ENCODE results near the gene MTA1.

The MTA1 gene

DNA sequence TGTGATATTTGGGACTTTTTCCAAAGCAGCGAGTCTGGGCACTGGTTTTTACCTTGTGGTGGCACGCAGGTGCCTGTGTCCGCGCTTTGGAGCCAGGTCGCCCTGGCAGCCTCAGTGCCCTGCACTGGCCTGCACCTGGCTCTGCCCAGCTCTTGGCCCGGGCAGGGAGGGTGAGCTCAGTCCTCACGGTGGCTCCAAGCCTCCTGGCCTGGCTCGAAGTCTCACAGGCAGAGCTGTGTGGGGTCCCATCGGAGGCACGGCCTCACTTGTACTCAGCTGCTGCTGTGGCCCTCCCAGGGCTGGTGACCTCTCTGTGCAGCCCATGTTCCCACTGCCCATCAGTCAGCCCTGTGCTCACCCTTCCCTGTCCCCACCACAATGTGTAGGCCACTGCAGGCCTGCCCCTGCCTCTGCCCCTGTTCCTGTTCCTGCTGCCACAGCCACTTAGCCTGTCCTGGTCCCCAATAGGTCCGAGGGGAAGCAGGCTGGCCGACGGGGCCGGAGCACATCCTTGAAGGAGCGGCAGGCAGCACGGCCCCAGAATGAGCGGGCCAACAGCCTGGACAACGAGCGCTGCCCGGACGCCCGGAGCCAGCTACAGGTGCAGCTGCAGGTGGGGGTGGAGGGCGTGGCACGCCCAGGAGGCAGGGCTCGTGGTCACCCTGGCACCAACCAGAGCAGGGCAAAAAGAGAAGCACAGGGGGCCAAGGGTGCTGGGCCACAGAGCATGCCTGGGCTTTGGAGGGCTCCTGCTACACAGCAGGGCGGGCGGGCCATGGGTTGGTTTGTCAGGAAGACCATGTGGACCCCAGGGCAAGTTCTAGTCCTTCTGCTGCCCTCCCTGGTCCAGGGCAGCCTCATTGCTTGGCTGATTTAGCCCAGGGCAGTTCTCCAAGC, 37.9 kb upstream of the MTA1 start:
- Histone ChIP-seq H3K79me2 (ENCODE audit: low read length) (no peaks in the 10 kb centered on the region), H3K4me3 (ENCODE audit: low read length) (no peak overlapping the region), H3K4me2 (ENCODE audit: low read depth, low read length) (no peak overlapping the region), H3F3A (ENCODE audit: insufficient read depth, low read length) (no peaks in the 10 kb centered on the region), H3K4me1 (ENCODE audit: low read length) (no peaks in the 10 kb centered on the region), H3K36me3 (replicated peaks; ENCODE audit: insufficient read depth, low read length) (no peaks in the 10 kb centered on the region), H3K27me3 (replicated peaks; ENCODE audit: insufficient read depth, low read length) (no peaks in the 10 kb centered on the region), H3K9me2 (replicated peaks; ENCODE audit: insufficient read depth, low read length) (no peaks in the 10 kb centered on the region), H3K9ac (ENCODE audit: low read length) (no peak overlapping the region), H3K27ac (ENCODE audit: low read length) (no peak overlapping the region), H4K20me1 (ENCODE audit: insufficient read depth, low read length) (no peaks in the 10 kb centered on the region), H2AFZ (ENCODE audit: low read length) (no peak overlapping the region), H3K9me3 (replicated peaks; ENCODE audit: insufficient read depth, low read length) (no peaks in the 10 kb centered on the region)
- DNase-seq: no peak
- TF ChIP-seq, protein P1, sequence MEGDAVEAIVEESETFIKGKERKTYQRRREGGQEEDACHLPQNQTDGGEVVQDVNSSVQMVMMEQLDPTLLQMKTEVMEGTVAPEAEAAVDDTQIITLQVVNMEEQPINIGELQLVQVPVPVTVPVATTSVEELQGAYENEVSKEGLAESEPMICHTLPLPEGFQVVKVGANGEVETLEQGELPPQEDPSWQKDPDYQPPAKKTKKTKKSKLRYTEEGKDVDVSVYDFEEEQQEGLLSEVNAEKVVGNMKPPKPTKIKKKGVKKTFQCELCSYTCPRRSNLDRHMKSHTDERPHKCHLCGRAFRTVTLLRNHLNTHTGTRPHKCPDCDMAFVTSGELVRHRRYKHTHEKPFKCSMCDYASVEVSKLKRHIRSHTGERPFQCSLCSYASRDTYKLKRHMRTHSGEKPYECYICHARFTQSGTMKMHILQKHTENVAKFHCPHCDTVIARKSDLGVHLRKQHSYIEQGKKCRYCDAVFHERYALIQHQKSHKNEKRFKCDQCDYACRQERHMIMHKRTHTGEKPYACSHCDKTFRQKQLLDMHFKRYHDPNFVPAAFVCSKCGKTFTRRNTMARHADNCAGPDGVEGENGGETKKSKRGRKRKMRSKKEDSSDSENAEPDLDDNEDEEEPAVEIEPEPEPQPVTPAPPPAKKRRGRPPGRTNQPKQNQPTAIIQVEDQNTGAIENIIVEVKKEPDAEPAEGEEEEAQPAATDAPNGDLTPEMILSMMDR (IDR thresholded peaks at IDR 0.05; ENCODE audit: low read length): no peak
- no peak for TF ChIP-seq EZH2phosphoT487 (IDR thresholded peaks at IDR 0.05; ENCODE audit: low read length)

DNA sequence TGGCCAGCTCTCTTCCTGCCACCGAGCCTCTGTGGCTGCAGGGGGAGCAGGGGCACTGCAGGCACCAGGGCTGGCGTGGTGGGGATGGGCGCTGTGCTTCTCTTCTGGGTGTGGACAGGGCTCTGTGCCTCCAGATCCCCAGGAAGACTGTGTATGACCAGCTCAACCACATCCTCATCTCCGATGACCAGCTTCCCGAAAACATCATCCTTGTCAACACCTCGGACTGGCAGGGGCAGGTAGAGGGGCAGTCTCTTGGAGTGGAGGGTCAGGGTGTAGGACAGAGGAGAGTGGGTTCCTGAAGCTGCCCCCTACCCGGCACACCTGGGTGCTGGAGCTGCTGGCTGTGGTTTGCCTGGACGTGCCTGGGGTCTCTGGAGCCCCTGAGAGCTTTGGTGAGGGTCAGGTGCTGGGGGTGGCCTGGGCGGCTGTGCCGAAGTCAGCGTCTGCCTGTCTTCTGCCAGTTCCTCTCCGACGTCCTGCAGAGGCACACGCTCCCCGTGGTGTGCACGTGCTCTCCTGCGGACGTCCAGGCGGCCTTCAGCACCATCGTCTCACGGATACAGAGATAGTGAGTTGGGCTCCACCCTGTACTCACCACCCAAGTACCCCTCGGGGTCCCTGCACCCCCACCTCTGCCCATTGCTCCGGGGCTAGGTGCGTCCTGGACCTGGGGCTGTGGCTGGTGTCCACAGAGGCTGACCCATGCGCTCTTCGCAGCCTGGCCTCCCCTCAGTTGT, 37.1 kb upstream of the MTA1 start:
- no peaks in the 10 kb centered on the region for H3K9me3 ChIP-seq (replicated peaks; ENCODE audit: insufficient read depth, low read length)
- no peaks in the 10 kb centered on the region for H3F3A ChIP-seq (ENCODE audit: insufficient read depth, low read length)
- H3K4me3 ChIP-seq (ENCODE audit: low read length): no peak overlapping the region
- TF ChIP-seq, protein P1 (IDR thresholded peaks at IDR 0.05; ENCODE audit: low read length): no peak
- TF ChIP-seq EZH2phosphoT487 (IDR thresholded peaks at IDR 0.05; ENCODE audit: low read length): no peak
- TF ChIP-seq EZH2 (optimal IDR thresholded peaks at IDR 0.05; ENCODE audit: low read depth, low read length): no peak
- no peaks in the 10 kb centered on the region for H3K4me1 ChIP-seq (ENCODE audit: low read length)
- no peak for DNase-seq
- no peak overlapping the region for H3K27ac ChIP-seq (ENCODE audit: low read length)
- no peak overlapping the region for H3K4me2 ChIP-seq (ENCODE audit: low read depth, low read length)
- no peaks in the 10 kb centered on the region for H3K27me3 ChIP-seq (replicated peaks; ENCODE audit: insufficient read depth, low read length)
- H2AFZ ChIP-seq (ENCODE audit: low read length): no peak overlapping the region
- no peaks in the 10 kb centered on the region for H3K79me2 ChIP-seq (ENCODE audit: low read length)
- no peaks in the 10 kb centered on the region for H3K9me2 ChIP-seq (replicated peaks; ENCODE audit: insufficient read depth, low read length)
- H3K36me3 ChIP-seq (replicated peaks; ENCODE audit: insufficient read depth, low read length): no peaks in the 10 kb centered on the region
- no peak overlapping the region for H3K9ac ChIP-seq (ENCODE audit: low read length)
- no peaks in the 10 kb centered on the region for H4K20me1 ChIP-seq (ENCODE audit: insufficient read depth, low read length)

DNA sequence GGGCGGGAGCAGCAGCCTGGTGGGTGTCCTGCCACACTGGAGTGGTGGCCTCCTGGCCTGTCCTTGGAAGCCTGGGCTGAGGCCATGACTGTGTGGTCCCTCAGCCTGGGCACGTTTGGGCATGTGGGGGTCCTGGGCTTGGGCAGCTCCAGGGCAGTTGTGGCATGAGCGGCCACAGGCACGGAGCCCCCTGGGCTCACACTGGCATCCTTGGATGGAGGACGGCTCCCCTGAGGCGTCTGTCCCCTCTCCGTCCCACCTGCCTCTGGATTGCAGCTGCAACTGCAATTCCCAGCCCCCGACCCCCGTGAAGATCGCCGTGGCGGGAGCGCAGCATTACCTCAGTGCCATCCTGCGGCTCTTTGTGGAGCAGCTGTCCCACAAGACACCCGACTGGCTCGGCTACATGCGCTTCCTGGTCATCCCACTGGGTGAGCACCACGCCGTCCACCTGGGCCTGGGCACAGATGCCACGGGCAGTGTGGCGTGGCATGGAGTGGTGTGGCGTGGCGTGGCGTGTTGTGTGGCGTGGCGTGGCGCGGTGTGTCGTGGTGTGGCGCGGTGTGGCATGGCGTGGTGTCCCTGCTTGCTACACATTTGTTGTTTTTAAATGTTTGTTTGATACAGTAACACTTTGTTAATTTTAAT, 36.4 kb upstream of the MTA1 start:
- Histone ChIP-seq H3K79me2 (ENCODE audit: low read length) (no peaks in the 10 kb centered on the region), H3K36me3 (replicated peaks; ENCODE audit: insufficient read depth, low read length) (no peaks in the 10 kb centered on the region), H3K9me3 (replicated peaks; ENCODE audit: insufficient read depth, low read length) (no peaks in the 10 kb centered on the region), H3K27me3 (replicated peaks; ENCODE audit: insufficient read depth, low read length) (no peaks in the 10 kb centered on the region), H2AFZ (ENCODE audit: low read length) (no peak overlapping the region), H3K9me2 (replicated peaks; ENCODE audit: insufficient read depth, low read length) (no peaks in the 10 kb centered on the region), H3F3A (ENCODE audit: insufficient read depth, low read length) (no peaks in the 10 kb centered on the region), H3K4me3 (ENCODE audit: low read length) (no peak overlapping the region), H3K4me1 (ENCODE audit: low read length) (no peaks in the 10 kb centered on the region), H3K9ac (ENCODE audit: low read length) (no peak overlapping the region), H4K20me1 (ENCODE audit: insufficient read depth, low read length) (no peaks in the 10 kb centered on the region), H3K27ac (ENCODE audit: low read length) (no peak overlapping the region), H3K4me2 (ENCODE audit: low read depth, low read length) (no peak overlapping the region)
- DNase-seq: no peak
- TF ChIP-seq, protein P1 (IDR thresholded peaks at IDR 0.05; ENCODE audit: low read length): no peak

Data from MM.1S (cell line).